CD8-positive, alpha-beta memory T cell (primary cell): ENCODE results near the gene HLA-DMA. TPM values are rescaled to one million over a fixed set of nuclear protein-coding genes. Genes with fewer than 3 reads are reported as not detected.
"Not testable (repeated sequence)": the region's sequence is repeated elsewhere in the genome, so short reads cannot be mapped to it uniquely, and the experiment has no call there.

Experiments
- CTCF ChIA-PET: fragments of 350-600 bp; sonication (Branson Sonifier 250); formaldehyde crosslinking; loops from one replicate; lab custom pipeline; 2021; ENCODE audit warnings: antibody characterized with exemption; lab: Charles Lee
- POLR2A ChIA-PET: fragments of 350-600 bp; sonication (Branson Sonifier 250); formaldehyde crosslinking; loops from one replicate; lab custom pipeline; 2021; ENCODE audit warnings: antibody characterized with exemption; lab: Charles Lee
- DNase-seq, 5 donors: peaks; one replicate each; pipeline versions ENCODE4 v3.0.0 to v3.0.0-alpha.2; 2020 to 2022; ENCODE audit warnings: mixed read lengths in 1 of 5
- H3K27ac ChIP-seq: one replicate; pipeline ENCODE4 v1.7.0; 2013; ENCODE audit warnings: low read depth, mild to moderate bottlenecking, low read length, moderate library complexity
- H3K27me3 ChIP-seq: 2 replicates; pipeline ENCODE4 v1.7.0; 2013; ENCODE audit warnings: low read length, mild to moderate bottlenecking; ENCODE audit not compliant: insufficient read depth, poor library complexity, severe bottlenecking
- H3K36me3 ChIP-seq: 2 replicates; pipeline ENCODE4 v1.7.0; 2013; ENCODE audit warnings: mild to moderate bottlenecking, low read length, moderate library complexity; ENCODE audit not compliant: insufficient read depth
- H3K4me1 ChIP-seq: 2 replicates; pipeline ENCODE4 v1.7.0; 2013; ENCODE audit warnings: mild to moderate bottlenecking, low read length, moderate library complexity; ENCODE audit not compliant: insufficient read depth
- H3K4me3 ChIP-seq: 2 replicates; pipeline ENCODE4 v1.7.0; 2013; ENCODE audit warnings: mild to moderate bottlenecking, low read length
- H3K9me3 ChIP-seq: 2 replicates; pipeline ENCODE4 v1.7.0; 2013; ENCODE audit warnings: mild to moderate bottlenecking, low read length
- H3K27ac Mint-ChIP-seq, 8 donors: one replicate each; pipeline ENCODE4 v1.8.0; 2020 to 2021; ENCODE audit warnings: mixed read lengths in 8 of 8, mild to moderate bottlenecking in 6 of 8, inconsistent platforms in 3 of 8, moderate library complexity in 3 of 8
- H3K27me3 Mint-ChIP-seq, 2 donors: one replicate each; pipeline ENCODE4 v1.8.0; 2020 to 2021; ENCODE audit warnings: mixed read lengths in 2 of 2, mild to moderate bottlenecking in 1 of 2, moderate library complexity in 1 of 2
- H3K36me3 Mint-ChIP-seq, 3 donors: one replicate each; pipeline ENCODE4 v1.8.0; 2020 to 2021; ENCODE audit warnings: mixed read lengths in 3 of 3, inconsistent platforms in 1 of 3, mild to moderate bottlenecking in 1 of 3
- H3K4me1 Mint-ChIP-seq, 3 donors: one replicate each; pipeline ENCODE4 v1.8.0; 2020 to 2021; ENCODE audit warnings: mixed read lengths in 3 of 3, inconsistent platforms in 1 of 3, mild to moderate bottlenecking in 1 of 3
- H3K4me3 Mint-ChIP-seq, 7 donors: one replicate each; pipeline ENCODE4 v1.8.0; 2020 to 2021; ENCODE audit warnings: mixed read lengths in 7 of 7, mild to moderate bottlenecking in 6 of 7, moderate library complexity in 4 of 7, inconsistent platforms in 2 of 7
- H3K9me3 Mint-ChIP-seq, 5 donors: one replicate each; pipeline ENCODE4 v1.8.0; 2020 to 2022; ENCODE audit warnings: mixed read lengths in 5 of 5, mild to moderate bottlenecking in 3 of 5, moderate library complexity in 2 of 5, inconsistent platforms in 1 of 5
- polyA plus RNA-seq: library from polyadenylated mRNA; unstranded; fragments of 300-500 nt; fragmentation: Illumina TruSeq; gene quantifications from one replicate; pipeline ENCODE4 v1.2.3, GENCODE V29; 2021
- total RNA-seq, 2 experiments: library from RNA; stranded (reverse); gene quantifications; one replicate each; pipeline ENCODE4 v1.2.3, GENCODE V29; 2021

HLA-DMA gene
- total and polyA plus RNA-seq, 3 experiments from 2014 or later = 14.0 to 35.0 (median 16.5) TPM

DNA sequence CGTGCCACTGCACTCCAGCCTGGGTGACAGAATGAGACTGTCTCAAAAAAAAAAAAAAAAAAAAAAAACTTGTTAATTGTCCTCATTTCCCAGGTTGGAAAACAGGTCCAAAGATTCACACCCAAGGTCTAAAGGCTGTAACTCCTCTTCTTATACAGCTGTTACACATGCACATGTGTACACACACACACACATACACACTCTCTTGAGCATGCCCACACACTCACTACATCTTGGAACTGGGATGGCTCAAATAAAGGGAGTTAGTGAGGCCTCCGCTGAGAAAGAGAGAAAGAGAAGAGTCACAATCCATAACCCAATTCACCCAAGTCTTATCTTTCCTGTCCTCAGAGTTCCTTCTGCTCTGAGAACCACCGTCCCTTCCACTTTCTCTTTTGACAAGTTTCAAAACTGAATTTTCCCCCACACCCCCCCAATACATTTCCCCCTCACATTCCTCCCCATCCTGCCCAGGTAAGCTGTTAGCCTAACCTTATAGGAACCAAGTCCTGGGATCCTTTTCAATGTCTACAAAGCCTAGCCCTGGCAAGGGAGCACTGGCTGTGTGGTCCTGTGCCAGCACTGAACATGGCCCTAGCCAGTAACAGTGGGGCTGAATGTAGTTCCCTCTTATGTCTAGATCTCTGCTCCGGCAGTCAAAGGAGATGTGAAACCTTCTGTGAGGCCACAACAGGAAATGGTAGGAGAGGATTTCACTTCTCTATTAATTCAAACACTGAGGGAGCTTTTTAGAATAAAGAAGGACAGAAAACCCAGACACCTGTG lies 8.8 kb downstream of the HLA-DMA start:
- Histone ChIP-seq H3K36me3 (no peaks in the 10 kb centered on the region), H3K27ac (peak overlapping the region; percentile 3), H3K27me3 (no peaks in the 10 kb centered on the region), H3K4me1 (peaks cover 59% of the 10 kb centered on the region), H3K4me3 (peak overlapping the region; percentile 19), H3K9me3 (no peaks in the 10 kb centered on the region)
- ChIA-PET POLR2A (interaction anchor here (0.5 to 7.4 kb wide), 5 partner anchors 9 to 482 kb away, joined by 3 to 107 read pairs (median 6); partner anchors contain the start of genes BRD2, HLA-DMA, PSMB9 and TAP1), CTCF (interaction anchor here (1.1 to 7.5 kb wide), 9 partner anchors 11 to 106 kb away, joined by 3 to 90 read pairs (median 13); partner anchors contain the start of genes BRD2, HLA-DMA, PSMB9 and TAP1)
- H3K4me3 Mint-ChIP-seq = peak overlapping the region; percentile 44 to 93 (median 88)
- peak overlapping the region; percentile 72 to 95 (median 92) for H3K27ac Mint-ChIP-seq
- peaks cover 61 to 90% (median 86%) of the 10 kb centered on the region in 3 donors for H3K4me1 Mint-ChIP-seq
- no peaks in the 10 kb centered on the region for H3K27me3 Mint-ChIP-seq
- peaks cover 0 to 3% (median 0%) of the 10 kb centered on the region in 3 donors for H3K36me3 Mint-ChIP-seq
- DNase-seq = peak in 3 of 5 donors; percentile 42 to 60 (median 58)
- no peaks in the 10 kb centered on the region for H3K9me3 Mint-ChIP-seq

DNA sequence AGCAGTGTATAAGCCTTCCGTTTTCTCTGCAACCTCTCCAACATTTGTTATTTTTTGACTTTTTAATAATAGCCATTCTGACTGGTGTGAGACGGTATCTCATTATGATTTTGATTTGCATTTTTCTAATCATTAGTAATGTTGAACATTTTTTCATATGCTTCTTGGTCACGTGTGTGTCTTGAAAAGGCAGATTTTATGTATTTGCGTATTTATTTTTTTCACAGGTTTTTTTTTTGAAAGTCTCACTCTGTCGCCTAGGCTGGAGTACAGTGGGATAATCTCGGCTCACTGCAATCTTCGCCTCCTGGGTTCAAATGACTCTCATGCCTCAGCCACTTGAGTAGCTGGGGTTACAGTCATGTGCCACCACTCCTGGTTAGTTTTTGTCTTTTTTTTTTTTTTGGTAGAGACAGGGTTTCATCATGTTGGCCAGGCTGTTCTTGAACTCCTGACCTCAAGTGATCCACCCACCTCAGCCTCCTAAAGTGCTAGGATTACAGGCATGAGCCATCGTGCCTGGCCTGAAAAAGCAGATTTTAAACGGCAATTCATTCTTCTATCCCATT lies 10.3 kb downstream of the HLA-DMA start:
- ChIA-PET CTCF (interaction anchor here (1.6 to 7.5 kb wide), 8 partner anchors 9 to 104 kb away, joined by 5 to 90 read pairs (median 17); partner anchors contain the start of genes BRD2, HLA-DMA and TAP2), POLR2A (interaction anchor here (0.7 to 7.4 kb wide), 6 partner anchors 8 to 99 kb away, joined by 3 to 107 read pairs (median 6); partner anchors contain the start of genes BRD2, HLA-DMA, PSMB8 and PSMB9)
- peaks cover 59% of the 10 kb centered on the region for H3K4me1 ChIP-seq
- H3K27ac ChIP-seq, H3K36me3 ChIP-seq, H3K27me3 Mint-ChIP-seq, H3K9me3 Mint-ChIP-seq, H3K27me3 ChIP-seq, DNase-seq, H3K9me3 ChIP-seq, H3K4me3 ChIP-seq: not testable (repeated sequence)
- Mint-ChIP-seq H3K27ac (peak overlapping the region in 7 of 8 donors; percentile 32 to 98 (median 69)), H3K4me3 (peak overlapping the region in 3 of 7 donors; percentile 32 to 95 (median 59)), H3K4me1 (peaks cover 59 to 80% (median 79%) of the 10 kb centered on the region in 3 donors), H3K36me3 (peaks cover 0 to 10% (median 0%) of the 10 kb centered on the region in 3 donors)

DNA sequence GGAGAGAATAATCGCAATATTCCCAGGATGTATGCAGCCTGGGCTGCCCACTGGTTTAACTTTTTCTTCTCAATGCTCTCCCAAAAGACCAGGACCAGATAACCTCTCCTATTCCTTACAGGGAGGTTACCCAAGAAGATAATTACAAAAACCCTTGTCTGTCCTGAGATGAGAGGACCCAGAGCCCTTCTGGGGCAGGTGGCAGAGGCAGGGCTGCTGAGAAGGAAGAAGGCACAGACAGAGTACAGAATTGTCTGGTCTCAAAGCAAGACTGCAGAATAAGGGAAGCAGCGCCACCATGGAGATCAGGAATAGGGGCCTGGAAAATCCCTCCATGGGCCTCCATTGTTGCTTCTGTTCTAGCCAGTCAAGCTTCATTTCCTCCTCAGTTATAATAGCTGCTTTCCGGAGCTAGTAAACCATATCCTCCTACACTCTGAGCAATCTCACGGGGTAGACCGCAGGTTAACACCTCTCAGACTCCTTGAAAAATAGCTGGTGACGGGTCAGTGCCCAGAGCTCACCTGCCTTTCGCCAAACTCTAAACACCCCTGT lies 11.6 kb downstream of the HLA-DMA start:
- H3K4me1 Mint-ChIP-seq = peaks cover 57 to 72% (median 66%) of the 10 kb centered on the region in 3 donors
- H3K9me3 ChIP-seq = no peaks in the 10 kb centered on the region
- H3K36me3 Mint-ChIP-seq = peaks cover 4 to 20% (median 4%) of the 10 kb centered on the region in 3 donors
- no peaks in the 10 kb centered on the region for H3K9me3 Mint-ChIP-seq
- peak; percentile 39 to 71 (median 56) for DNase-seq
- peak overlapping the region; percentile 73 for H3K27ac ChIP-seq
- peaks cover 59% of the 10 kb centered on the region for H3K4me1 ChIP-seq
- H3K27me3 Mint-ChIP-seq = peaks cover 0 to 1% of the 10 kb centered on the region in 2 donors
- peak overlapping the region; percentile 88 to 97 (median 95) for H3K4me3 Mint-ChIP-seq
- POLR2A ChIA-PET = interaction anchor here (0.6 to 7.4 kb wide), 10 partner anchors 9 to 104 kb away, joined by 3 to 107 read pairs (median 4); partner anchors contain the start of genes BRD2 and HLA-DMA
- no peaks in the 10 kb centered on the region for H3K36me3 ChIP-seq
- H3K27ac Mint-ChIP-seq = peak overlapping the region; percentile 94 to 99 (median 98)
- H3K4me3 ChIP-seq = peak overlapping the region; percentile 73
- CTCF ChIA-PET = interaction anchor here (0.8 to 7.5 kb wide), 15 partner anchors 8 to 103 kb away, joined by 3 to 90 read pairs (median 5); partner anchors contain the start of genes BRD2, HLA-DMA and TAP2
- no peaks in the 10 kb centered on the region for H3K27me3 ChIP-seq

DNA sequence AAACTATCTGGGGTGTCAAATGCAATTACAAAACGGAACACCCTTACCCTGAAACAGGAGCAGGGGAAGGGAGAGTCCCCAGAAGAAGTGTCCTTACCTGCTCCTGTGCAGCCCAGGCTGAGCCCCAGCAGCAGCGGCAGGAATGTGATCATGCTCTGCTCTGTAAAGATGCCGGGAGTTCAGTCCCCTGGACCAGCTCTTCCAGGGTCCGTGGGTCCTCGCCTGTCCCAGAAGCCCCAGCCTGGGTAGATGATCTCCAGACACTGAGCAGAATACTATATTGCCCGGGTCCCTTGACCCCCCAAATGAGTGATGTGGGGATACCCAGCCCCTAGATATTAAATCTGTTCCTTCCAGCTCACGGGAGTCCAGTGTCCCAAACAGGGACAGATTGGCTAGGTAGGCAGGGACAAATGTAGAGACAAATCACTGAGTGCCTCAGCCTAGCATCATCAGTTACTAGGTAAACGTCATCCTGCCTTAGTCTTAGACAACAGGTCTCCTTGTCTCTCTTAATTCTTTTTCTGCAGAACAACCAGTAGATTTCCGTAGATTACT lies 12.2 kb downstream of the HLA-DMA start, which contains the start of gene HLA-DMB:
HLA-DMB (minus strand) TSS at position 373 of the 558 bp plus-strand sequence; CDS start at position 152, 221 bp downstream.
- peak within 1 kb of the TSS; percentile 73 for H3K4me3 ChIP-seq
- CTCF ChIA-PET = interaction anchor here (1.0 to 7.5 kb wide), 12 partner anchors 11 to 102 kb away, joined by 3 to 90 read pairs (median 6); partner anchors contain the start of genes BRD2, HLA-DMA and TAP2
- no peaks in the 10 kb centered on the region for H3K36me3 ChIP-seq
- Mint-ChIP-seq H3K4me1 (peaks cover 56 to 70% (median 64%) of the 10 kb centered on the region in 3 donors), H3K27me3 (peaks cover 0 to 1% of the 10 kb centered on the region in 2 donors), H3K4me3 (peak within 1 kb of the TSS; percentile 88 to 97 (median 95)), H3K36me3 (peaks cover 7 to 24% (median 9%) of the 10 kb centered on the region in 3 donors), H3K9me3 (no peaks in the 10 kb centered on the region), H3K27ac (peak within 1 kb of the TSS; percentile 94 to 99 (median 98))
- DNase-seq = peak; percentile 6 to 75 (median 68)
- peaks cover 58% of the 10 kb centered on the region for H3K4me1 ChIP-seq
- peak within 1 kb of the TSS; percentile 73 for H3K27ac ChIP-seq
- H3K27me3 ChIP-seq = no peaks in the 10 kb centered on the region
- POLR2A ChIA-PET = interaction anchor here (0.7 to 7.4 kb wide), 8 partner anchors 9 to 103 kb away, joined by 3 to 107 read pairs (median 4); partner anchors contain the start of genes BRD2 and HLA-DMA
- H3K9me3 ChIP-seq = no peaks in the 10 kb centered on the region

DNA sequence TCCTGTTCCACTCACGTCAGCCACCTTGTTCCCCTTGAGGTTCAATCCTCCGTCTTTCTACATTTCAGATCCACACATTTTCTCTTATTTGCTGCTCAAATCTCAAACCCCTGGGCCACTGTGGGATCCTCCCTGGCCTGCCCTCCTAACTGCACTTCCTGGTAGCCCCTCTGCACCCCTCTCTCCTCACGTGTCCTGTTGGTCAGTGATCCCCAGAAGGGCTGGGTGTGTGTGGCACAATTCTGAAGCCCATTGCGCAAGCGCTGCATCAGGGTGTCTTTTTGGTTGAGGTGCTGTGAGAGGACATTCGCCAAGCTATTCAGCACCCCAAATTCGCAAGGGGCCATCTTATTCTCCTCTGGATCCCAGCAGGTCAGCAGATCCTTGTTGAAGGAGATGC lies 14.4 kb downstream of the HLA-DMA start:
- no peaks in the 10 kb centered on the region for H3K27me3 ChIP-seq
- Mint-ChIP-seq H3K9me3 (no peaks in the 10 kb centered on the region), H3K4me1 (peaks cover 41 to 52% (median 47%) of the 10 kb centered on the region in 3 donors), H3K27me3 (peaks cover 0 to 1% of the 10 kb centered on the region in 2 donors), H3K27ac (no peak overlapping the region), H3K36me3 (peaks cover 7 to 27% (median 9%) of the 10 kb centered on the region in 3 donors), H3K4me3 (peak overlapping the region in 1 of 7 donors; percentile 44)
- no peak overlapping the region for H3K4me3 ChIP-seq
- DNase-seq = no peak
- POLR2A ChIA-PET = interaction anchor here (7.4 kb wide), 1 partner anchor 32 kb away, joined by 107 read pairs; the partner anchor contains the start of gene BRD2
- H3K27ac ChIP-seq = no peak overlapping the region
- no peaks in the 10 kb centered on the region for H3K9me3 ChIP-seq
- no peaks in the 10 kb centered on the region for H3K36me3 ChIP-seq
- peaks cover 36% of the 10 kb centered on the region for H3K4me1 ChIP-seq
- CTCF ChIA-PET = interaction anchor here (0.9 to 7.5 kb wide), 4 partner anchors 16 to 49 kb away, joined by 3 to 162 read pairs (median 48); partner anchors contain the start of gene HLA-DMA

DNA sequence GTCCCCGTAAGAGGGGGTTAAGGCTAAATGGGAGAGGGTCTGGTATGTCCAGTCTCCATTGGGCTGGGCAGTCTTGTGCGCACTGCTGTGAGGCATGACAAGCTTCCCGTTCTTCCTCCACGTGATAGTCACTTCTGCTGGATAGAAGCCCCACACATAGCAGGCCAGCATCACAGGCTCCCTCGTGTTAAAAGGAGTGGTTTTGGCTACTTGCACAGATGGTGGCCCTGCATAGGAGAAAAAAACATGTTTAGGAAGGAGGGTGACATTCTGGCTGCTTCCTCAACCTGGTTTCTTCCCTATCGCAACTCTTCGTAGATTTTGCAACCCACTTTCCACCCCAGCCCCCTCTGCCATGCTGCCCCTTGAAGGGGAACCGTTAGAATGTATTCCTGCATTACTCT lies 15.7 kb downstream of the HLA-DMA start:
- H3K27me3 Mint-ChIP-seq = peaks cover 0 to 1% of the 10 kb centered on the region in 2 donors
- H3K4me3 Mint-ChIP-seq = no peak overlapping the region
- ChIA-PET CTCF (interaction anchor here (0.9 to 7.1 kb wide), 3 partner anchors 16 to 50 kb away, joined by 3 to 162 read pairs (median 4); partner anchors contain the start of gene HLA-DMA), POLR2A (no interaction called here)
- H3K4me1 ChIP-seq = peaks cover 23% of the 10 kb centered on the region
- H3K4me3 ChIP-seq = no peak overlapping the region
- H3K4me1 Mint-ChIP-seq = peaks cover 31 to 41% (median 36%) of the 10 kb centered on the region in 3 donors
- H3K9me3 Mint-ChIP-seq = no peaks in the 10 kb centered on the region
- H3K36me3 Mint-ChIP-seq = peaks cover 7 to 27% (median 9%) of the 10 kb centered on the region in 3 donors
- peak overlapping the region in 1 of 8 donors; percentile 13 for H3K27ac Mint-ChIP-seq
- DNase-seq = no peak
- H3K36me3 ChIP-seq = no peaks in the 10 kb centered on the region
- no peaks in the 10 kb centered on the region for H3K27me3 ChIP-seq
- no peaks in the 10 kb centered on the region for H3K9me3 ChIP-seq
- H3K27ac ChIP-seq = no peak overlapping the region
